WTC11 (cell line): ENCODE measurements around the gene RHOBTB1.

ENCODE experiments used
- FOXK1 ChIP-seq: sonication (generic); formaldehyde crosslinking; IDR thresholded peaks from 2 replicates; pipeline ENCODE4 v1.8.0; 2022; ENCODE audit warnings: mild to moderate bottlenecking, moderate library complexity, missing genetic modification reagents
- USF2 ChIP-seq: sonication (generic); formaldehyde crosslinking; IDR thresholded peaks from 2 replicates; pipeline ENCODE4 v1.8.1; 2023; ENCODE audit warnings: mild to moderate bottlenecking, missing genetic modification reagents, moderate library complexity

GRCh38 chr10:60845038-60845437, 98.9 kb downstream of the RHOBTB1 start:
- TF ChIP-seq USF2 (CRISPR knock-in tag) (no peak), FOXK1 (no peak)
